Measurements from ENCODE around the gene SRRM5. TPM values are rescaled to one million over a fixed set of nuclear protein-coding genes. Genes with fewer than 3 reads are reported as not detected.

SRRM5 gene
- total RNA-seq (2014; rRNA removed; shearing (Covaris generic)) (not detected in 2 replicates), polyA plus RNA-seq (2016; fragmentation: Nextera tagmentation; extraction: Ambion mirVana) (0.08 and 0.17 TPM in 2 replicates)
- long read RNA-seq, result 0 reads

- no peak for TF ChIP-seq POLR2AphosphoS5 (IDR thresholded peaks at IDR 0.05; ENCODE audit: low read depth)
- TF ChIP-seq, protein P1, sequence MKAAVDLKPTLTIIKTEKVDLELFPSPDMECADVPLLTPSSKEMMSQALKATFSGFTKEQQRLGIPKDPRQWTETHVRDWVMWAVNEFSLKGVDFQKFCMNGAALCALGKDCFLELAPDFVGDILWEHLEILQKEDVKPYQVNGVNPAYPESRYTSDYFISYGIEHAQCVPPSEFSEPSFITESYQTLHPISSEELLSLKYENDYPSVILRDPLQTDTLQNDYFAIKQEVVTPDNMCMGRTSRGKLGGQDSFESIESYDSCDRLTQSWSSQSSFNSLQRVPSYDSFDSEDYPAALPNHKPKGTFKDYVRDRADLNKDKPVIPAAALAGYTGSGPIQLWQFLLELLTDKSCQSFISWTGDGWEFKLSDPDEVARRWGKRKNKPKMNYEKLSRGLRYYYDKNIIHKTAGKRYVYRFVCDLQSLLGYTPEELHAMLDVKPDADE (IDR thresholded peaks at IDR 0.05), result no peak
- no peak for TF ChIP-seq ZNF331 (CRISPR knock-in tag; IDR thresholded peaks at IDR 0.05; ENCODE audit: low read depth)
- Mint-ChIP-seq H3K4me3 (no peak within 1 kb of the TSS), H3K27ac (no peak within 1 kb of the TSS), H3K4me1 (peaks cover 9% of the 10 kb centered on the region), H3K9me3 (peaks cover 11% of the 10 kb centered on the region), H3K27me3 (ENCODE audit: insufficient read depth, low read depth, poor library complexity) (peaks cover 18% of the 10 kb centered on the region), H3K36me3 (ENCODE audit: low read depth) (peaks cover 36% of the 10 kb centered on the region)
- no peak for ATAC-seq
- no peak for DNase-seq (ENCODE audit: low spot score)
- Histone ChIP-seq H2AFZ (no peak within 1 kb of the TSS), H4K20me1 (replicated peaks; ENCODE audit: insufficient read depth) (no peaks in the 10 kb centered on the region; the same call in 1 of the 2 replicates), H3F3A (replicated peaks; ENCODE audit: low read depth) (no peaks in the 10 kb centered on the region), H3K79me2 (replicated peaks; ENCODE audit: insufficient read depth) (peaks cover 7% of the 10 kb centered on the region; the same call in 1 of the 2 replicates), H3K4me1 (ENCODE audit: insufficient read depth) (no peaks in the 10 kb centered on the region), H3K27ac (ENCODE audit: low read depth) (no peak within 1 kb of the TSS), H3K36me3 (ENCODE audit: insufficient read depth) (no peaks in the 10 kb centered on the region), H3K27me3 (ENCODE audit: insufficient read depth) (no peaks in the 10 kb centered on the region), H3K4me3 (no peak within 1 kb of the TSS), H3K9me2 (ENCODE audit: insufficient read depth) (no peaks in the 10 kb centered on the region), H3K4me2 (no peak within 1 kb of the TSS)
These were observed at the start of gene SRRM5 for GRCh38 chr19:43611788-43612187. SRRM5 (plus strand) TSS chr19:43612088; CDS start chr19:43612122, 34 bp downstream.

- H3K4me2 ChIP-seq, result no peak overlapping the region
- no peaks in the 10 kb centered on the region for H3K79me2 ChIP-seq (replicated peaks; ENCODE audit: insufficient read depth)
- H3K27ac ChIP-seq (ENCODE audit: low read depth), result no peak overlapping the region
- H3F3A ChIP-seq (replicated peaks; ENCODE audit: low read depth), result 0 out of 2 replicates have a peak, but pooled peaks cover 5% of the 10 kb centered on the region
- H3K27ac Mint-ChIP-seq, result no peak overlapping the region
- ATAC-seq (no peak), DNase-seq (ENCODE audit: low spot score) (no peak)
- no peaks in the 10 kb centered on the region for H3K4me1 ChIP-seq (ENCODE audit: insufficient read depth)
- no peaks in the 10 kb centered on the region; the same call in 1 of the 2 replicates for H4K20me1 ChIP-seq (replicated peaks; ENCODE audit: insufficient read depth)
- no peaks in the 10 kb centered on the region for H3K4me1 Mint-ChIP-seq
- H3K36me3 ChIP-seq (ENCODE audit: insufficient read depth), result no peaks in the 10 kb centered on the region
- no peak overlapping the region for H3K4me3 Mint-ChIP-seq
- peaks cover 23% of the 10 kb centered on the region for H3K36me3 Mint-ChIP-seq (ENCODE audit: low read depth)
- H3K27me3 Mint-ChIP-seq (ENCODE audit: insufficient read depth, low read depth, poor library complexity), result peaks cover 2% of the 10 kb centered on the region
- H3K9me3 Mint-ChIP-seq, result no peaks in the 10 kb centered on the region
- H3K4me3 ChIP-seq, result no peak overlapping the region
- H2AFZ ChIP-seq, result no peak overlapping the region
- H3K9me2 ChIP-seq (ENCODE audit: insufficient read depth), result no peaks in the 10 kb centered on the region
- H3K27me3 ChIP-seq (ENCODE audit: insufficient read depth), result no peaks in the 10 kb centered on the region
- no peak for TF ChIP-seq NANOG (IDR thresholded peaks at IDR 0.05; ENCODE audit: borderline replicate concordance)
- TF ChIP-seq, protein P2, sequence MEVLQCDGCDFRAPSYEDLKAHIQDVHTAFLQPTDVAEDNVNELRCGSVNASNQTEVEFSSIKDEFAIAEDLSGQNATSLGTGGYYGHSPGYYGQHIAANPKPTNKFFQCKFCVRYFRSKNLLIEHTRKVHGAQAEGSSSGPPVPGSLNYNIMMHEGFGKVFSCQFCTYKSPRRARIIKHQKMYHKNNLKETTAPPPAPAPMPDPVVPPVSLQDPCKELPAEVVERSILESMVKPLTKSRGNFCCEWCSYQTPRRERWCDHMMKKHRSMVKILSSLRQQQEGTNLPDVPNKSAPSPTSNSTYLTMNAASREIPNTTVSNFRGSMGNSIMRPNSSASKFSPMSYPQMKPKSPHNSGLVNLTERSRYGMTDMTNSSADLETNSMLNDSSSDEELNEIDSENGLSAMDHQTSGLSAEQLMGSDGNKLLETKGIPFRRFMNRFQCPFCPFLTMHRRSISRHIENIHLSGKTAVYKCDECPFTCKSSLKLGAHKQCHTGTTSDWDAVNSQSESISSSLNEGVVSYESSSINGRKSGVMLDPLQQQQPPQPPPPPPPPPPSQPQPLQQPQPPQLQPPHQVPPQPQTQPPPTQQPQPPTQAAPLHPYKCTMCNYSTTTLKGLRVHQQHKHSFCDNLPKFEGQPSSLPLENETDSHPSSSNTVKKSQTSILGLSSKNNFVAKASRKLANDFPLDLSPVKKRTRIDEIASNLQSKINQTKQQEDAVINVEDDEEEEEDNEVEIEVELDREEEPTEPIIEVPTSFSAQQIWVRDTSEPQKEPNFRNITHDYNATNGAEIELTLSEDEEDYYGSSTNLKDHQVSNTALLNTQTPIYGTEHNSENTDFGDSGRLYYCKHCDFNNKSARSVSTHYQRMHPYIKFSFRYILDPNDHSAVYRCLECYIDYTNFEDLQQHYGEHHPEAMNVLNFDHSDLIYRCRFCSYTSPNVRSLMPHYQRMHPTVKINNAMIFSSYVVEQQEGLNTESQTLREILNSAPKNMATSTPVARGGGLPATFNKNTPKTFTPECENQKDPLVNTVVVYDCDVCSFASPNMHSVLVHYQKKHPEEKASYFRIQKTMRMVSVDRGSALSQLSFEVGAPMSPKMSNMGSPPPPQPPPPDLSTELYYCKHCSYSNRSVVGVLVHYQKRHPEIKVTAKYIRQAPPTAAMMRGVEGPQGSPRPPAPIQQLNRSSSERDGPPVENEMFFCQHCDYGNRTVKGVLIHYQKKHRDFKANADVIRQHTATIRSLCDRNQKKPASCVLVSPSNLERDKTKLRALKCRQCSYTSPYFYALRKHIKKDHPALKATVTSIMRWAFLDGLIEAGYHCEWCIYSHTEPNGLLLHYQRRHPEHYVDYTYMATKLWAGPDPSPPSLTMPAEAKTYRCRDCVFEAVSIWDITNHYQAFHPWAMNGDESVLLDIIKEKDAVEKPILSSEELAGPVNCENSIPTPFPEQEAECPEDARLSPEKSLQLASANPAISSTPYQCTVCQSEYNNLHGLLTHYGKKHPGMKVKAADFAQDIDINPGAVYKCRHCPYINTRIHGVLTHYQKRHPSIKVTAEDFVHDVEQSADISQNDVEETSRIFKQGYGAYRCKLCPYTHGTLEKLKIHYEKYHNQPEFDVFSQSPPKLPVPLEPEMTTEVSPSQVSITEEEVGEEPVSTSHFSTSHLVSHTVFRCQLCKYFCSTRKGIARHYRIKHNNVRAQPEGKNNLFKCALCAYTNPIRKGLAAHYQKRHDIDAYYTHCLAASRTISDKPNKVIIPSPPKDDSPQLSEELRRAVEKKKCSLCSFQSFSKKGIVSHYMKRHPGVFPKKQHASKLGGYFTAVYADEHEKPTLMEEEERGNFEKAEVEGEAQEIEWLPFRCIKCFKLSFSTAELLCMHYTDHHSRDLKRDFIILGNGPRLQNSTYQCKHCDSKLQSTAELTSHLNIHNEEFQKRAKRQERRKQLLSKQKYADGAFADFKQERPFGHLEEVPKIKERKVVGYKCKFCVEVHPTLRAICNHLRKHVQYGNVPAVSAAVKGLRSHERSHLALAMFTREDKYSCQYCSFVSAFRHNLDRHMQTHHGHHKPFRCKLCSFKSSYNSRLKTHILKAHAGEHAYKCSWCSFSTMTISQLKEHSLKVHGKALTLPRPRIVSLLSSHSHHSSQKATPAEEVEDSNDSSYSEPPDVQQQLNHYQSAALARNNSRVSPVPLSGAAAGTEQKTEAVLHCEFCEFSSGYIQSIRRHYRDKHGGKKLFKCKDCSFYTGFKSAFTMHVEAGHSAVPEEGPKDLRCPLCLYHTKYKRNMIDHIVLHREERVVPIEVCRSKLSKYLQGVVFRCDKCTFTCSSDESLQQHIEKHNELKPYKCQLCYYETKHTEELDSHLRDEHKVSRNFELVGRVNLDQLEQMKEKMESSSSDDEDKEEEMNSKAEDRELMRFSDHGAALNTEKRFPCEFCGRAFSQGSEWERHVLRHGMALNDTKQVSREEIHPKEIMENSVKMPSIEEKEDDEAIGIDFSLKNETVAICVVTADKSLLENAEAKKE (CRISPR knock-in tag; IDR thresholded peaks at IDR 0.05), result no peak
- TF ChIP-seq CREB1 (CRISPR knock-in tag; IDR thresholded peaks at IDR 0.05; ENCODE audit: low read depth), result no peak
- TF ChIP-seq, protein P1 (IDR thresholded peaks at IDR 0.05), result no peak
- TF ChIP-seq, protein P3, sequence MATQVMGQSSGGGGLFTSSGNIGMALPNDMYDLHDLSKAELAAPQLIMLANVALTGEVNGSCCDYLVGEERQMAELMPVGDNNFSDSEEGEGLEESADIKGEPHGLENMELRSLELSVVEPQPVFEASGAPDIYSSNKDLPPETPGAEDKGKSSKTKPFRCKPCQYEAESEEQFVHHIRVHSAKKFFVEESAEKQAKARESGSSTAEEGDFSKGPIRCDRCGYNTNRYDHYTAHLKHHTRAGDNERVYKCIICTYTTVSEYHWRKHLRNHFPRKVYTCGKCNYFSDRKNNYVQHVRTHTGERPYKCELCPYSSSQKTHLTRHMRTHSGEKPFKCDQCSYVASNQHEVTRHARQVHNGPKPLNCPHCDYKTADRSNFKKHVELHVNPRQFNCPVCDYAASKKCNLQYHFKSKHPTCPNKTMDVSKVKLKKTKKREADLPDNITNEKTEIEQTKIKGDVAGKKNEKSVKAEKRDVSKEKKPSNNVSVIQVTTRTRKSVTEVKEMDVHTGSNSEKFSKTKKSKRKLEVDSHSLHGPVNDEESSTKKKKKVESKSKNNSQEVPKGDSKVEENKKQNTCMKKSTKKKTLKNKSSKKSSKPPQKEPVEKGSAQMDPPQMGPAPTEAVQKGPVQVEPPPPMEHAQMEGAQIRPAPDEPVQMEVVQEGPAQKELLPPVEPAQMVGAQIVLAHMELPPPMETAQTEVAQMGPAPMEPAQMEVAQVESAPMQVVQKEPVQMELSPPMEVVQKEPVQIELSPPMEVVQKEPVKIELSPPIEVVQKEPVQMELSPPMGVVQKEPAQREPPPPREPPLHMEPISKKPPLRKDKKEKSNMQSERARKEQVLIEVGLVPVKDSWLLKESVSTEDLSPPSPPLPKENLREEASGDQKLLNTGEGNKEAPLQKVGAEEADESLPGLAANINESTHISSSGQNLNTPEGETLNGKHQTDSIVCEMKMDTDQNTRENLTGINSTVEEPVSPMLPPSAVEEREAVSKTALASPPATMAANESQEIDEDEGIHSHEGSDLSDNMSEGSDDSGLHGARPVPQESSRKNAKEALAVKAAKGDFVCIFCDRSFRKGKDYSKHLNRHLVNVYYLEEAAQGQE (IDR thresholded peaks at IDR 0.05; ENCODE audit: unreplicated experiment), result no peak
- TF ChIP-seq EZH2 (IDR thresholded peaks at IDR 0.05; ENCODE audit: low read depth, unreplicated experiment), result no peak
- no peak for TF ChIP-seq POLR2AphosphoS5 (IDR thresholded peaks at IDR 0.05; ENCODE audit: low read depth)
- no peak for TF ChIP-seq ZNF114 (CRISPR knock-in tag; IDR thresholded peaks at IDR 0.05)
- no peak for TF ChIP-seq ZNF331 (CRISPR knock-in tag; IDR thresholded peaks at IDR 0.05; ENCODE audit: low read depth)
These were observed 49.6 kb upstream of the SRRM5 start for GRCh38 chr19:43562226-43562697.
